NCI-H2081 treated with DMSO at 0.1 percent for 48 hours (cell line): ENCODE measurements around the gene SESN1.

ENCODE experiments used
- DNase-seq: peaks from one replicate; lab custom pipeline; 2025; lab: John Stamatoyannopoulos, UW

SESN1 gene

GRCh38 chr6:109060571-109060970, 34.1 kb downstream of the SESN1 start:
- no peak for DNase-seq

- DNase-seq, result no peak
Observed at GRCh38 chr6:109059571-109060021, 35.0 kb downstream of the SESN1 start.

GRCh38 chr6:109059153-109059552, 35.5 kb downstream of the SESN1 start:
- no peak for DNase-seq

- DNase-seq, result no peak
Observed at GRCh38 chr6:109058620-109059019, 36.0 kb downstream of the SESN1 start.

- DNase-seq, result no peak
Observed at GRCh38 chr6:109056661-109057060, 38.0 kb downstream of the SESN1 start.

- DNase-seq, result no peak
Observed at GRCh38 chr6:109055771-109056235, 38.8 kb downstream of the SESN1 start.

- no peak for DNase-seq
Observed at GRCh38 chr6:109053336-109053735, 41.3 kb downstream of the SESN1 start.

- DNase-seq, result no peak
Observed at GRCh38 chr6:109052852-109053251, 41.8 kb downstream of the SESN1 start.

DNA sequence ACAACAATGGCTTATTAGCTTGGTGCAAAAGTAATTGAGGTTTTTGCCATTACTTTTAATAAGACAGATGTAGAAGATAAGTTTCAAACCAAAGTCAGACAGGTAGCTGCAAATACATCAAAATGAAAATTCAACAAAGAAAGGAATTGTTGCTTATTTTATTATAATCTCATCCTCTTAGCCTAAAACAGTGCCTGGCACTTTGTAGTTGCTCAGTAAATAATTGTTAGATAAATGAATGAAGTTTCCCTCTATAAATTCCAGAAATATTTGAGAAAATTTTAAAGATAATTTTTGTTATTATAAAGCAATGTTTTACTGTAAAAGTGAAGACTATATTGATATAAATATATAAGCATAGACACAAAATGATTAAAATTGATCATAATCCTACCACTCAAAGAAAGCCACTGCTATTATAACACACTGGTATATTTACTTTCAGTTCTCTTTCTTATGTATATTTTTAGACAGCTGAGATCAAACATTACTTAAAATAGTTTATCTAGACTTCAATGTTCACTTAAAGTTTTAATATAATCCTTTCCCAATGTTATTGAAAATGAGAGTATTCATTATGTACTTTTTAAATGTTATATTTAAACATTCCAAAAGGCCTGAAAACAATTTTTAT, 42.5 kb downstream of the SESN1 start:
- no peak for DNase-seq

DNA sequence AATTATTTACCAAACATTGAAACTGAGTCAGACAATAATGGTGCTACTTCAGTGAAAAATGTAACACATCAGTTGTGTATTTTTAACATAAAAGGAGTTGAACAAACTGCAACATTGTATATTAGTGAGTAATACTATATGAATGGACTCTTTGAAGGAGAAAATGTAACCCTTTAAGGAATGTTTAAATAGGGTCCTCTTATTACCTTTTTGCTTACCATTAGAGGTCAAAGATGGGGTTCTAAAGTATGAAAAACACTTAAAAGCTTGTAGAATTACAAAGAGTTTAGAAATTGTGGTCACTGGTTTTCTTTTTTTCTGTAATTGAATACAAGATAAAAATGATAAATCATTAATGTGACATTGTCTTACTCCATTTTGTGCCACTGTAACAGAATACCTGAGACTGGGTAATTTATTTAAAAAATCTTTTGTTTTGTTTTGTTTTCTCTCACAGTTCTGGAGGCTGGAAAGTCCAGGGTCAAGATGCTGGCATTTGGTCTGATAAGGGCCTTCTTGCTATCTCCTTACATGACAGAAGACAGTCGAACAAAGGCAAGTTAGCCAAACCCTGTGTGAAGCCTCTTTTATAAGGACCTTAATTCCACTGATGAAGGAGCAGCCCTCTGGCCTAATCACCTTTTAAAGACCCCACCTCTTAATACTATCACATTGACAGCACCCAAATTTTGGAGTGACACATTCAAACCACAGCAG, 43.2 kb downstream of the SESN1 start:
- no peak for DNase-seq

GRCh38 chr6:109050447-109051102, 44.1 kb downstream of the SESN1 start:
- no peak for DNase-seq

GRCh38 chr6:109050012-109050411, 44.6 kb downstream of the SESN1 start:
- no peak for DNase-seq

GRCh38 chr6:109048670-109049415, 45.8 kb downstream of the SESN1 start:
- DNase-seq, result no peak

DNA sequence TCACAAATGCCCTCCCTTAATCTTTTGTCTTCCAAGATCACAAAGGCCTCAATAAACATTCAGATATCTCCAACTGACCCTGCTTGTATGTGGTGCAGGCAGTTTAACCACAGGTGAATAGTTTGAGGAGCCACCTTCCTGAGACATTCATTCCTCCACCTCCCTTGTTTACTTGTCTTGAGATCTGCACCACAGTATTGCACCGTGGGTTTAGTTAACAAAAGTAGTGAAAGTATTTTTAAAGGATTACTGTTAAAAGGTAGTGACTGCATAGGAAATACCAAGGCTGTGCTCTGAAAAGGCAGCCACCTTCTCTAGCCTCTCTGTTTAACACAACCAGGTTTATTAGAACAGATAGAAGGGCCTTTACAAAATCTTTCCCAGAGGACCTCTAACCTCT, 46.5 kb downstream of the SESN1 start:
- no peak for DNase-seq

DNA sequence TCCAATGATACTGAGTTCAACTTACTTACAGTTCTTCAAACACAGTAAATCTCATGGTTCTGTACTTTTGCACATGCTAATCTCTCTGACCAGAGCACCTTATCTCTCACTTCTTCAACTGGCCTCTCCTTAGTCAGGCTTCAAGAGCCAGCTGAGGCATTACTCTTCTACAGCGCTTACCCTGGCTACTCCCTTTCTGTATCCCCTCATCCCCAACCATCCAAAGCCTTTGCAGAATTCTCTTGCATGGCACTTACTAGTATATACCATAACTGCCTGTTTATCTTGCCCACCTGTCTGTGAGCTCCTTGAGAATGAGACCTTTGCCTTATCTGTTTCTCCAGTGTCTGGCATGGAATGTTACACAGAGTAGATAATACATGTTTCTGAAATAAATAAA, 49.2 kb downstream of the SESN1 start:
- DNase-seq, result no peak

DNA sequence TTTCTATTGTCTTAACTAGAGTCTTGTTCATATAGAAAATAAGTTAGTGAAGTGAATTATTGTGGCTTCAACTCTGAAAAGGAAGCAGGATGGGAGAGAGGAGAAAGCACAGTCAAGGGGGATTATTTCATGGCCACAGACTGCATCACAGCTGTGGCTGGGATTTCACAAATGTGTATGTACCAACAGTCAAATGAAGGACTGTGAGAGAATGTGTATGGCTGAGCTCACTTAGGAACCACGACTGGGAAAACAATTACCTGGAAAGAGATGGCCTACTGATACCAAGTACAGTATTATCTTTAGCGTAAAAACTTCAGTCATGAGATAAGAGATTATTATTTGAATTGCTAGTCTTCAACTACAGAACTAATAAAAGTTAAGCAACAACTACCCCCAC, 54.9 kb downstream of the SESN1 start:
- DNase-seq, result no peak

DNA sequence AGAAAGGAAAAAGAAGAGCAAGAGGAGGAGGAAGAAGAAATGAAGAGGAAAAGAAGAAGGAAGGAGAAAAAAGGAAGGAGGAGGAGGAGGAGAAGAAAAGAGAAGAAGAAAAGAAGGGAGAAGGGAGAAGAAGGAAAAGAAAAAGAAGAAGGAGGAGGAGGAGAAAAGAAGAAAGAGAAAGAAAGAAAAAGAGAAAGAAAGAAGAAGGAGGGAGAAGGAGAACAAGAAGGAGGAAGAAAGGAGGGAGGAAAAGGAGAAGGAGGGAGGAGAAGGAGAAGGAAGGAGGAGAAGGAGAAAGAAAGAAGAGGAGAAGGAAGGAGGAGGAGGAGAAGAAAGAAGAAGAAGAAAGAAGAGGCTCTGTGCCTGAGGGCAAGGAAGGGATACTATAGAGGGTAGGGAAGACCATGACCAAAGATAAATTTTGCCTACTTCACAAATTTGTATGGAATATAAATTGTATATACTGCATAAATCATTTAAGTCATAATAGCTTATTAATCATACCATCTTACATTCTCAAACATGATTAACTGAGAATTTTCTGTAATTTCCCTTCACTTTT, 55.7 kb downstream of the SESN1 start:
- DNase-seq, result no peak

GRCh38 chr6:109036574-109037294, 57.9 kb downstream of the SESN1 start:
- no peak for DNase-seq

- DNase-seq, result no peak
Observed at GRCh38 chr6:109034526-109034925, 60.1 kb downstream of the SESN1 start.

DNA sequence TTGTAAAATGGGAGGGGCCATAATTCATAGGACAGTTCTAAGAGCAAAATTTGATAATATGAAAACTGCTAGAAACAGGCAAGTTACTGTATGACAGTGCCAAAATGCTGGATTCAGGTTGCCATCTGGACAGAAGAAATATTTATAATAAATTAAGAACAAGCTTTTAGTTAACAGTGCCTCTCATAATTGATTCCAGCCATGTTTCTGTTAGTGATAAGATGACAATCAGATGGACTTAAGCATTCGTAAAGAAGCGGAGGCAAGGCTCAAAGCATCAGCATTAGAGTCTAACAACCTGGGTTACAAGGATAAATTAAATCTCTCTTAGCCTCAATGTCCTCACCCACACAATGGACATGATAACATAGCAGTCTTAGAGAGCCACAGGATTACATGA, 61.0 kb downstream of the SESN1 start:
- no peak for DNase-seq

DNA sequence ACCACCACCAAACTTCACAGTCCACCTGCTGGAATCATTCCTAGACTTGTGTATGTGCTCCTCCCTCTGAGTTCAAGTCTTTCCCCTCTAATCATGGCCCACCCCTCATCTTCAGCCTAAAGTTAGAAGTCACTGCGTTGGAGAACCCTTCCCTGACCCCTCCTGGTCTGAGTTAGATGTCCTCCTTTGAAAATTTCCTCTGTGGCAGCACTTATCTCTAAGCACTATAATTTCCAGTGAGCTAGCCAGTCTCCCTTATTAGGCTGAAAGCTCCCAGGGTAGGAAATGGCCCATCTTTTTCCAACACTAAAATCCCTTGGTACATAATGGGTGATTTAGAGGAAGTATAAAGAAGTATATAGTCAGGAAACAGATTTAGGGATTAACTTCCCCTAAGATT, 63.2 kb downstream of the SESN1 start:
- no peak for DNase-seq
